ENCODE measurements around the gene ITPR1. TPM values are rescaled to one million over a fixed set of nuclear protein-coding genes. Genes with fewer than 3 reads are reported as not detected.

ITPR1 gene
- polyA plus RNA-seq, 1 of the 3 experiments (the other 2 are of a cell fraction): 5.9 TPM

GRCh38 chr3:4802903-4803302, 309.8 kb downstream of the ITPR1 start:
- Histone ChIP-seq H3K36me3 (replicated peaks in 1 of 2; ENCODE audit: control insufficient read depth in 1 of 2, insufficient read depth in 2 of 2, low read length in 1 of 2) (peaks cover 6 to 12% of the 10 kb centered on the region in 2 experiments), H3K79me2 (ENCODE audit: insufficient read depth) (no peaks in the 10 kb centered on the region), H3K4me1 (ENCODE audit: control insufficient read depth in 1 of 2, insufficient read depth in 2 of 2, low read depth in 1 of 2, low read length in 1 of 2) (peaks cover 0 to under 1% of the 10 kb centered on the region in 2 experiments; a peak in 1 of 4 replicates), H3K27ac (ENCODE audit: low read depth in 2 of 2, low read length in 1 of 2) (no peak overlapping the region), H3K9ac (no peak overlapping the region), H3K4me2 (no peak overlapping the region), H4K20me1 (ENCODE audit: insufficient read depth) (no peaks in the 10 kb centered on the region), H3K9me2 (no peaks in the 10 kb centered on the region), H3K27me3 (ENCODE audit: insufficient read depth) (no peaks in the 10 kb centered on the region), H3K9me3 (no peaks in the 10 kb centered on the region), H2AFZ (ENCODE audit: low read depth) (no peak overlapping the region), H3K4me3 (ENCODE audit: low read depth in 2 of 2, low read length in 1 of 2) (no peak overlapping the region), H3F3A (replicated peaks; ENCODE audit: insufficient read depth) (no peaks in the 10 kb centered on the region)
- TF ChIP-seq, protein P1, sequence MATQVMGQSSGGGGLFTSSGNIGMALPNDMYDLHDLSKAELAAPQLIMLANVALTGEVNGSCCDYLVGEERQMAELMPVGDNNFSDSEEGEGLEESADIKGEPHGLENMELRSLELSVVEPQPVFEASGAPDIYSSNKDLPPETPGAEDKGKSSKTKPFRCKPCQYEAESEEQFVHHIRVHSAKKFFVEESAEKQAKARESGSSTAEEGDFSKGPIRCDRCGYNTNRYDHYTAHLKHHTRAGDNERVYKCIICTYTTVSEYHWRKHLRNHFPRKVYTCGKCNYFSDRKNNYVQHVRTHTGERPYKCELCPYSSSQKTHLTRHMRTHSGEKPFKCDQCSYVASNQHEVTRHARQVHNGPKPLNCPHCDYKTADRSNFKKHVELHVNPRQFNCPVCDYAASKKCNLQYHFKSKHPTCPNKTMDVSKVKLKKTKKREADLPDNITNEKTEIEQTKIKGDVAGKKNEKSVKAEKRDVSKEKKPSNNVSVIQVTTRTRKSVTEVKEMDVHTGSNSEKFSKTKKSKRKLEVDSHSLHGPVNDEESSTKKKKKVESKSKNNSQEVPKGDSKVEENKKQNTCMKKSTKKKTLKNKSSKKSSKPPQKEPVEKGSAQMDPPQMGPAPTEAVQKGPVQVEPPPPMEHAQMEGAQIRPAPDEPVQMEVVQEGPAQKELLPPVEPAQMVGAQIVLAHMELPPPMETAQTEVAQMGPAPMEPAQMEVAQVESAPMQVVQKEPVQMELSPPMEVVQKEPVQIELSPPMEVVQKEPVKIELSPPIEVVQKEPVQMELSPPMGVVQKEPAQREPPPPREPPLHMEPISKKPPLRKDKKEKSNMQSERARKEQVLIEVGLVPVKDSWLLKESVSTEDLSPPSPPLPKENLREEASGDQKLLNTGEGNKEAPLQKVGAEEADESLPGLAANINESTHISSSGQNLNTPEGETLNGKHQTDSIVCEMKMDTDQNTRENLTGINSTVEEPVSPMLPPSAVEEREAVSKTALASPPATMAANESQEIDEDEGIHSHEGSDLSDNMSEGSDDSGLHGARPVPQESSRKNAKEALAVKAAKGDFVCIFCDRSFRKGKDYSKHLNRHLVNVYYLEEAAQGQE (IDR thresholded peaks at IDR 0.05; ENCODE audit: low read depth, low read length): no peak
- no peak for TF ChIP-seq MAX (IDR thresholded peaks at IDR 0.05; ENCODE audit: low read depth)
- no peak for TF ChIP-seq ZBTB33 (IDR thresholded peaks at IDR 0.05; ENCODE audit: borderline replicate concordance, low read depth)
- TF ChIP-seq NRF1 (IDR thresholded peaks at IDR 0.05; ENCODE audit: low read depth, low read length): no peak
- no peak for TF ChIP-seq EZH2phosphoT487 (IDR thresholded peaks at IDR 0.05; ENCODE audit: borderline replicate concordance, low read depth)
- TF ChIP-seq, protein P2, sequence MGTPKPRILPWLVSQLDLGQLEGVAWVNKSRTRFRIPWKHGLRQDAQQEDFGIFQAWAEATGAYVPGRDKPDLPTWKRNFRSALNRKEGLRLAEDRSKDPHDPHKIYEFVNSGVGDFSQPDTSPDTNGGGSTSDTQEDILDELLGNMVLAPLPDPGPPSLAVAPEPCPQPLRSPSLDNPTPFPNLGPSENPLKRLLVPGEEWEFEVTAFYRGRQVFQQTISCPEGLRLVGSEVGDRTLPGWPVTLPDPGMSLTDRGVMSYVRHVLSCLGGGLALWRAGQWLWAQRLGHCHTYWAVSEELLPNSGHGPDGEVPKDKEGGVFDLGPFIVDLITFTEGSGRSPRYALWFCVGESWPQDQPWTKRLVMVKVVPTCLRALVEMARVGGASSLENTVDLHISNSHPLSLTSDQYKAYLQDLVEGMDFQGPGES (IDR thresholded peaks at IDR 0.05; ENCODE audit: low read depth, low read length): no peak
- TF ChIP-seq RAD21 (IDR thresholded peaks at IDR 0.05; ENCODE audit: low read length): no peak
- no peak for TF ChIP-seq TEAD4 (IDR thresholded peaks at IDR 0.05; ENCODE audit: borderline replicate concordance, insufficient read depth)
- no peak for TF ChIP-seq GABPA (IDR thresholded peaks at IDR 0.05; ENCODE audit: low read depth)
- TF ChIP-seq, protein P3, sequence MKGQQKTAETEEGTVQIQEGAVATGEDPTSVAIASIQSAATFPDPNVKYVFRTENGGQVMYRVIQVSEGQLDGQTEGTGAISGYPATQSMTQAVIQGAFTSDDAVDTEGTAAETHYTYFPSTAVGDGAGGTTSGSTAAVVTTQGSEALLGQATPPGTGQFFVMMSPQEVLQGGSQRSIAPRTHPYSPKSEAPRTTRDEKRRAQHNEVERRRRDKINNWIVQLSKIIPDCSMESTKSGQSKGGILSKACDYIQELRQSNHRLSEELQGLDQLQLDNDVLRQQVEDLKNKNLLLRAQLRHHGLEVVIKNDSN (IDR thresholded peaks at IDR 0.05; ENCODE audit: borderline replicate concordance, low read depth): no peak
- TF ChIP-seq TCF12 (IDR thresholded peaks at IDR 0.05): no peak
- TF ChIP-seq GATA2 (CRISPR knock-in tag; IDR thresholded peaks at IDR 0.05): no peak
- no peak for TF ChIP-seq RCOR1 (IDR thresholded peaks at IDR 0.05; ENCODE audit: low read length)
- TF ChIP-seq FOXJ3 (CRISPR knock-in tag; IDR thresholded peaks at IDR 0.05): no peak
- TF ChIP-seq SIN3A (IDR thresholded peaks at IDR 0.05; ENCODE audit: borderline replicate concordance, low read depth, low read length): no peak
- no peak for TF ChIP-seq POLR2AphosphoS5 (IDR thresholded peaks at IDR 0.05; ENCODE audit: low read depth, low read length)
- no peak for TF ChIP-seq TAF1 (IDR thresholded peaks at IDR 0.05; ENCODE audit: borderline replicate concordance, low read depth, low read length)
- ChIA-PET POLR2A (no interaction called here), CTCF (no interaction called here)
- no peak for DNase-seq
- WGBS (ENCODE audit: low lambda C conversion rate): 94% methylated on average over 8 of the region's 8 CpGs

All from SK-N-SH (cell line).